Astrocyte (in vitro differentiated cells and primary cell): ENCODE measurements around the gene ZNF214. TPM values are rescaled to one million over a fixed set of nuclear protein-coding genes. Genes with fewer than 3 reads are reported as not detected.

Experiments
- DNase-seq: peaks from one replicate; pipeline ENCODE4 v3.0.0-alpha.2; 2010; ENCODE audit warnings: low read depth
- FAIRE-seq: peaks from 2 replicates; lab custom pipeline; 2011; peaks lifted over from hg19 to GRCh38; lab: Jason Lieb, UNC
- H2AFZ ChIP-seq: 2 replicates; pipeline ENCODE4 v1.6.0; 2012; ENCODE audit warnings: low read depth, low read length, inconsistent platforms
- H3K27ac ChIP-seq: 2 replicates; pipeline ENCODE4 v1.5.1; 2011; ENCODE audit warnings: low read depth, low read length, inconsistent platforms
- H3K27me3 ChIP-seq: 2 replicates; pipeline ENCODE4 v1.6.0; 2011; ENCODE audit warnings: low read length, inconsistent platforms; ENCODE audit not compliant: insufficient read depth
- H3K36me3 ChIP-seq: 2 replicates; pipeline ENCODE4 v1.5.1; 2011; ENCODE audit warnings: low read length, inconsistent platforms; ENCODE audit not compliant: insufficient read depth
- H3K4me1 ChIP-seq: 2 replicates; pipeline ENCODE4 v1.5.1; 2011; ENCODE audit warnings: low read length, inconsistent platforms; ENCODE audit not compliant: insufficient read depth
- H3K4me2 ChIP-seq: 2 replicates; pipeline ENCODE4 v1.6.0; 2012; ENCODE audit warnings: low read length, inconsistent platforms
- H3K4me3 ChIP-seq: 2 replicates; pipeline ENCODE4 v1.5.1; 2011; ENCODE audit warnings: low read depth, mild to moderate bottlenecking, low read length, inconsistent platforms; ENCODE audit not compliant: insufficient read depth
- H3K79me2 ChIP-seq: 2 replicates; pipeline ENCODE4 v1.6.0; 2012; ENCODE audit warnings: mild to moderate bottlenecking, low read length, inconsistent platforms; ENCODE audit not compliant: insufficient read depth
- H3K9ac ChIP-seq: 2 replicates; pipeline ENCODE4 v1.6.0; 2012; ENCODE audit warnings: mild to moderate bottlenecking, low read length, inconsistent platforms
- H3K9me3 ChIP-seq: 2 replicates; pipeline ENCODE4 v1.5.1; 2012; ENCODE audit warnings: low read depth, mild to moderate bottlenecking, low read length, inconsistent platforms; ENCODE audit not compliant: insufficient read depth
- H4K20me1 ChIP-seq: 2 replicates; pipeline ENCODE4 v1.6.0; 2012; ENCODE audit warnings: low read length, inconsistent platforms; ENCODE audit not compliant: insufficient read depth
- H3K27ac Mint-ChIP-seq: one replicate; pipeline ENCODE4 v1.8.0; 2021; ENCODE audit warnings: mild to moderate bottlenecking, mixed read lengths; ENCODE audit not compliant: unreplicated experiment
- H3K27me3 Mint-ChIP-seq: one replicate; pipeline ENCODE4 v1.8.0; 2021; ENCODE audit warnings: low read depth, mixed read lengths; ENCODE audit not compliant: unreplicated experiment
- H3K36me3 Mint-ChIP-seq: one replicate; pipeline ENCODE4 v1.8.0; 2021; ENCODE audit warnings: low read depth, mixed read lengths; ENCODE audit not compliant: unreplicated experiment
- H3K4me1 Mint-ChIP-seq: one replicate; pipeline ENCODE4 v1.8.0; 2021; ENCODE audit warnings: low read depth, mixed read lengths; ENCODE audit not compliant: unreplicated experiment
- H3K4me3 Mint-ChIP-seq: one replicate; pipeline ENCODE4 v1.8.0; 2021; ENCODE audit warnings: mild to moderate bottlenecking, moderate library complexity, mixed read lengths; ENCODE audit not compliant: unreplicated experiment
- H3K9me3 Mint-ChIP-seq: one replicate; pipeline ENCODE4 v1.8.0; 2021; ENCODE audit warnings: mild to moderate bottlenecking, mixed read lengths; ENCODE audit not compliant: unreplicated experiment
- EZH2 ChIP-seq: IDR thresholded peaks from 2 replicates; pipeline ENCODE4 v1.6.1; 2012; ENCODE audit warnings: mild to moderate bottlenecking, low read length, inconsistent platforms; ENCODE audit not compliant: insufficient read depth
- total RNA-seq: library from RNA; stranded (reverse); gene quantifications from 2 replicates; pipeline ENCODE4 v1.2.1, GENCODE V29; 2021
- TF ChIP-seq, protein P1 (sequence below): IDR thresholded peaks from 2 replicates; pipeline ENCODE4 v1.5.1; 2011; ENCODE audit warnings: low read depth, mild to moderate bottlenecking, inconsistent platforms, low read length, moderate library complexity; ENCODE audit not compliant: insufficient read depth

ZNF214 gene
- total RNA-seq, 1 donor from 2014 or later: 0.93 TPM

DNA sequence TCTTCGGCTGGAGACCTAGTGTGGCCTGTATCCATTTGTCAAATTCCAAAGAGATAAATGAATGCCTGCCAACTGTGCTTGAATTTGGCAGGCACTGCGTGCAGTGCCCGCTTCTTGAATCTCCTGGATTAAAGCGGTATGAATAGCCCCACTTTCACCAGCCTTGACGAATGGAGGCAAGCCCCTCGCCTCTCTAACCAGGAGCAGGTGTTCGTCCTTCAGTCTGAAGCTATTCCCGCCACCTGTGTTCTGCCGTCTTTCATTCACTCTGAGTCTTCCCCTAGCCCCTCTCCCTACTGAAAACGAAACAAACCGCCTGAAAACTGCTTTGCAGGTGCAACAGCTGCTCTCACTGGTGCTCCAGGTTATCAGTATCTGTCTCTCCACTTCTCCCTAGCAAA lies 11.3 kb upstream of the ZNF214 start:
- Mint-ChIP-seq H3K9me3 (no peaks in the 10 kb centered on the region), H3K4me3 (no peak overlapping the region), H3K27me3 (peaks cover 8% of the 10 kb centered on the region), H3K36me3 (no peaks in the 10 kb centered on the region), H3K27ac (no peak overlapping the region), H3K4me1 (no peaks in the 10 kb centered on the region)
- TF ChIP-seq, protein P1, sequence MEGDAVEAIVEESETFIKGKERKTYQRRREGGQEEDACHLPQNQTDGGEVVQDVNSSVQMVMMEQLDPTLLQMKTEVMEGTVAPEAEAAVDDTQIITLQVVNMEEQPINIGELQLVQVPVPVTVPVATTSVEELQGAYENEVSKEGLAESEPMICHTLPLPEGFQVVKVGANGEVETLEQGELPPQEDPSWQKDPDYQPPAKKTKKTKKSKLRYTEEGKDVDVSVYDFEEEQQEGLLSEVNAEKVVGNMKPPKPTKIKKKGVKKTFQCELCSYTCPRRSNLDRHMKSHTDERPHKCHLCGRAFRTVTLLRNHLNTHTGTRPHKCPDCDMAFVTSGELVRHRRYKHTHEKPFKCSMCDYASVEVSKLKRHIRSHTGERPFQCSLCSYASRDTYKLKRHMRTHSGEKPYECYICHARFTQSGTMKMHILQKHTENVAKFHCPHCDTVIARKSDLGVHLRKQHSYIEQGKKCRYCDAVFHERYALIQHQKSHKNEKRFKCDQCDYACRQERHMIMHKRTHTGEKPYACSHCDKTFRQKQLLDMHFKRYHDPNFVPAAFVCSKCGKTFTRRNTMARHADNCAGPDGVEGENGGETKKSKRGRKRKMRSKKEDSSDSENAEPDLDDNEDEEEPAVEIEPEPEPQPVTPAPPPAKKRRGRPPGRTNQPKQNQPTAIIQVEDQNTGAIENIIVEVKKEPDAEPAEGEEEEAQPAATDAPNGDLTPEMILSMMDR: no peak
- TF ChIP-seq EZH2: no peak
- Histone ChIP-seq H2AFZ (no peak overlapping the region), H4K20me1 (no peaks in the 10 kb centered on the region), H3K27ac (no peak overlapping the region), H3K36me3 (no peaks in the 10 kb centered on the region), H3K79me2 (no peaks in the 10 kb centered on the region), H3K9ac (no peak overlapping the region), H3K27me3 (peaks cover 4% of the 10 kb centered on the region), H3K4me3 (no peak overlapping the region), H3K9me3 (no peaks in the 10 kb centered on the region), H3K4me2 (no peak overlapping the region), H3K4me1 (no peaks in the 10 kb centered on the region)
- no peak for DNase-seq
- FAIRE-seq: no peak

DNA sequence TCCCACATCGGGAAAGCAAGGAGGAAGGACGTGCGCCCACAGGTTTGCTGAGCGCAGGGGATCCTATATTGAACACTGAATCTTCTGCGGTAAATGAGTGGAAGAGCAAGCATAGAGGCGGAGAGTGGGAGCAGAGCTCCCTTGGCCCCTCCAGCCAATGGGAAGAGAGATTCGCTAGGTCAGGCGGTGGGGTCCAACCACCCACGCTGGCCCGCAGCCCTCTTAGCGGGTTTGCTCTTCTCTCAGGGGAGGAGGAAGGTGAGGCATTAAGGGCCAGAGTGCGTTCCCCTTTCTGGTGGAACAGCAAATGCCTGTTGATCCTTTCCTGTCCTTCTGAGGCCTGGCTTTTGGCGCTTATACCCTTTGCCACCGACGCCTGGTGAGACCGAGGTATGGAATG lies 10.7 kb upstream of the ZNF214 start:
- H3K27me3 Mint-ChIP-seq: peaks cover 8% of the 10 kb centered on the region
- H2AFZ ChIP-seq: no peak overlapping the region
- DNase-seq (no peak), FAIRE-seq (no peak)
- no peak overlapping the region for H3K9ac ChIP-seq
- no peaks in the 10 kb centered on the region for H3K4me1 ChIP-seq
- H3K79me2 ChIP-seq: no peaks in the 10 kb centered on the region
- H3K4me2 ChIP-seq: no peak overlapping the region
- H3K27ac ChIP-seq: no peak overlapping the region
- no peaks in the 10 kb centered on the region for H3K36me3 ChIP-seq
- H4K20me1 ChIP-seq: no peaks in the 10 kb centered on the region
- H3K36me3 Mint-ChIP-seq: no peaks in the 10 kb centered on the region
- H3K4me3 ChIP-seq: no peak overlapping the region
- no peak for TF ChIP-seq EZH2
- H3K4me1 Mint-ChIP-seq: no peaks in the 10 kb centered on the region
- no peak overlapping the region for H3K27ac Mint-ChIP-seq
- H3K4me3 Mint-ChIP-seq: no peak overlapping the region
- H3K9me3 Mint-ChIP-seq: no peaks in the 10 kb centered on the region
- H3K27me3 ChIP-seq: peaks cover 4% of the 10 kb centered on the region
- H3K9me3 ChIP-seq: no peaks in the 10 kb centered on the region

DNA sequence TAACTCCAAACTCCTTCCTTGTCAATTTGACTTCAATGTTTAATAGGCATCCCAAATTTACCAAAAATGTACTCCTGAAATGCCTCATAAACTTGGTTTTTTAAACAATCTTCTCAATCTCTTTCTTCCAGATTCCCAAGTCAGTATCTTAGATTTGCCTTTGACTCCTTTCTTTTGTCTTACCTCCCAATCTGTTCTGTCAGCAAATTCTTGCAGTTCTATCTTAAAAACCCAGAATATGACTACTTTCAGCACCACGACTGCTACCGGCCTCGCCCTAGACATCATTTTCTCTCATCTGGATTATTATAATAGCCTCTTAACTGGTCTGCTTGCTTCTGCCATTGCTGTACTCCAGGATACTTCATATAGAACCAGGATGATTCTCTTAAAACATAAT lies 8.0 kb upstream of the ZNF214 start:
- H3K36me3 Mint-ChIP-seq: no peaks in the 10 kb centered on the region
- H3K9me3 Mint-ChIP-seq: no peaks in the 10 kb centered on the region
- H3K36me3 ChIP-seq: no peaks in the 10 kb centered on the region
- H3K27ac ChIP-seq: no peak overlapping the region
- no peaks in the 10 kb centered on the region for H3K79me2 ChIP-seq
- H3K4me1 Mint-ChIP-seq: no peaks in the 10 kb centered on the region
- FAIRE-seq (no peak), DNase-seq (no peak)
- H3K9me3 ChIP-seq: no peaks in the 10 kb centered on the region
- no peaks in the 10 kb centered on the region for H3K4me1 ChIP-seq
- peaks cover 4% of the 10 kb centered on the region for H3K27me3 ChIP-seq
- H3K4me3 Mint-ChIP-seq: no peak overlapping the region
- H3K9ac ChIP-seq: no peak overlapping the region
- H2AFZ ChIP-seq: no peak overlapping the region
- TF ChIP-seq EZH2: no peak
- TF ChIP-seq, protein P1: no peak
- H3K27me3 Mint-ChIP-seq: peaks cover 8% of the 10 kb centered on the region
- H3K4me3 ChIP-seq: no peak overlapping the region
- H3K27ac Mint-ChIP-seq: no peak overlapping the region
- no peaks in the 10 kb centered on the region for H4K20me1 ChIP-seq
- no peak overlapping the region for H3K4me2 ChIP-seq
